ENCODE data around the gene ITGA4.

ITGA4 gene

DNA sequence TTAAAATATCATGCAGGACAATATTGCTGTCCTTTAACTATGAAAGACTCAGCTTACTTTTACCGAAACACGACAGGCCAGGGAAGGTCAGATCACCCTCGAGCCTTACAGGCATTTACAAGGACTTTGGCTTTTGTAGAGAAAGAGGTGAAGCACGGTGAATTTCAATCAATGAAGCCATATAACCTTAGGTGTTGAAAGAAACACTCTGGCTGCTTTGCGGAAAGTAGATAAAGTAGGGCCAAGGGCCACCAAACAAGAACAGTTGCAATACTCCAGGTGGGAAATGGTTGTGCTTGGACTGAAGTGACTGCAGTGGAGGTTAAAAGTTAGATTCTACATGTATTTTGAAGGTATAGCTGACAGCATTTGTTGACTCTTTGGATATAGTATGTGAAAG lies 119.2 kb downstream of the ITGA4 start:
- no peak for TF ChIP-seq CTCF (IDR thresholded peaks at IDR 0.05; ENCODE audit: insufficient read depth, low read length, missing control alignments)
- ChIA-PET CTCF (interaction anchor here (1.6 to 2.1 kb wide), 2 partner anchors 10 to 139 kb away, joined by 4 to 9 read pairs; no protein-coding TSS in a partner anchor), POLR2A (no interaction called here)
- H3K4me3 ChIP-seq (ENCODE audit: low read depth, low read length): no peak overlapping the region
- no peak for DNase-seq (ENCODE audit: low read depth, low spot score)

DNA sequence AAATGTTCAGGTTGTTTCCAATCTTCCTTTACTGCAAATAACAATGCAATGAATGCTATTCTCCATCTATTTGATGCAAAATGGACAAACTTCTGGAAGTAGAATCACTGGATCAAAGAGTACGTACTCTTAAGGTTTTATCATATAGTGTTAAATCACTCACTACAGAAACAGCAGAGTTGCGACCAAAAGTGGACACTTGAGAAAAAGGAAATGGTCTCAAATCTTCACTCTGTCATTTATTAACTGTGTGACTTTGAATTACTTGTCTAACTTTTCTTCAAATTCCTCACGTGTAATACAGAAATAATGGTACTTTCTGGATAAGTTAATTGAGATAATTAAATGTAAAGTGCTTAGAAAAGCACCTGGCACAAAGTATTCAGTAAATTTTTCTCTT lies 121.6 kb downstream of the ITGA4 start:
- POLR2A ChIA-PET: no interaction called here
- DNase-seq (ENCODE audit: low read depth, low spot score): no peak
- H3K4me3 ChIP-seq (ENCODE audit: low read depth, low read length): no peak overlapping the region
- no peak for TF ChIP-seq CTCF (IDR thresholded peaks at IDR 0.05; ENCODE audit: insufficient read depth, low read length, missing control alignments)
- CTCF ChIA-PET: no interaction called here

- ChIA-PET POLR2A (no interaction called here), CTCF (interaction anchor here (1.0 kb wide), 1 partner anchor 8 kb away, joined by 3 read pairs; no protein-coding TSS in a partner anchor)
- no peak for TF ChIP-seq CTCF (IDR thresholded peaks at IDR 0.05; ENCODE audit: insufficient read depth, low read length, missing control alignments)
- no peak for DNase-seq (ENCODE audit: low read depth, low spot score)
- no peak overlapping the region for H3K4me3 ChIP-seq (ENCODE audit: low read depth, low read length)
These were observed 124.3 kb downstream of the ITGA4 start for GRCh38 chr2:181581534-181581933.

GRCh38 chr2:181585732-181586131 lies 128.5 kb downstream of the ITGA4 start:
- ChIA-PET CTCF (interaction anchor here (1.1 kb wide), 1 partner anchor 13 kb away, joined by 3 read pairs; no protein-coding TSS in a partner anchor), POLR2A (no interaction called here)
- TF ChIP-seq CTCF (IDR thresholded peaks at IDR 0.05; ENCODE audit: insufficient read depth, low read length, missing control alignments): no peak
- no peak overlapping the region for H3K4me3 ChIP-seq (ENCODE audit: low read depth, low read length)
- DNase-seq (ENCODE audit: low read depth, low spot score): no peak
